GM23338 (cell line): Measurements from ENCODE around the gene SORT1. TPM values are rescaled to one million over a fixed set of nuclear protein-coding genes. Genes with fewer than 3 reads are reported as not detected.

Experiments
- ATAC-seq: fragments of 200-7000 bp; cut with Tn5 transposase; 3 replicates; pipeline ENCODE4 v1.9.1; 2020
- DNase-seq: peaks from one replicate; pipeline ENCODE4 v3.0.0-alpha.2; 2015; ENCODE audit warnings: low spot score
- H2AFZ ChIP-seq: fragments of 200-600 bp; sonication (generic); 2 replicates; pipeline ENCODE4 v1.8.0; 2016; ENCODE audit warnings: antibody characterized with exemption, mild to moderate bottlenecking, moderate library complexity
- H3F3A ChIP-seq: fragments of 200-600 bp; sonication (generic); replicated peaks from 2 replicates; pipeline ENCODE4 v1.8.0; 2017; ENCODE audit warnings: antibody characterized with exemption, mixed run types, low read depth
- H3K27ac ChIP-seq: fragments of 200-600 bp; sonication (generic); 2 replicates; pipeline ENCODE4 v1.6.1; 2016; ENCODE audit warnings: low read depth
- H3K27me3 ChIP-seq: fragments of 200-600 bp; sonication (generic); 2 replicates; pipeline ENCODE4 v1.8.0; 2016; ENCODE audit warnings: mild to moderate bottlenecking, mixed run types, moderate library complexity; ENCODE audit not compliant: insufficient read depth
- H3K36me3 ChIP-seq: fragments of 200-600 bp; sonication (generic); 2 replicates; pipeline ENCODE4 v1.8.0; 2016; ENCODE audit warnings: mild to moderate bottlenecking; ENCODE audit not compliant: insufficient read depth
- H3K4me1 ChIP-seq: fragments of 200-600 bp; sonication (generic); 2 replicates; pipeline ENCODE4 v1.8.0; 2016; ENCODE audit warnings: mild to moderate bottlenecking, moderate library complexity; ENCODE audit not compliant: insufficient read depth
- H3K4me2 ChIP-seq: fragments of 200-600 bp; sonication (generic); 2 replicates; pipeline ENCODE4 v1.7.1; 2017; ENCODE audit warnings: mixed run types
- H3K4me3 ChIP-seq: fragments of 200-600 bp; sonication (generic); 2 replicates; pipeline ENCODE4 v1.6.1; 2016; ENCODE audit warnings: mixed run types
- H3K79me2 ChIP-seq: fragments of 200-600 bp; sonication (generic); replicated peaks from 2 replicates; pipeline ENCODE4 v1.8.0; 2017; ENCODE audit warnings: mild to moderate bottlenecking; ENCODE audit not compliant: insufficient read depth
- H3K9me2 ChIP-seq: fragments of 200-600 bp; sonication (generic); 2 replicates; pipeline ENCODE4 v1.8.0; 2017; ENCODE audit not compliant: insufficient read depth
- H4K20me1 ChIP-seq: fragments of 200-600 bp; sonication (generic); replicated peaks from 2 replicates; pipeline ENCODE4 v1.8.0; 2017; ENCODE audit warnings: mild to moderate bottlenecking; ENCODE audit not compliant: insufficient read depth
- H3K27ac Mint-ChIP-seq: 2 replicates; pipeline ENCODE4 v1.8.0; 2020; ENCODE audit warnings: inconsistent platforms, mild to moderate bottlenecking, moderate library complexity, mixed read lengths
- H3K27me3 Mint-ChIP-seq: 3 replicates; pipeline ENCODE4 v1.8.0; 2022; ENCODE audit warnings: low read depth, mild to moderate bottlenecking, moderate library complexity, mixed read lengths, inconsistent platforms; ENCODE audit not compliant: insufficient read depth, poor library complexity
- H3K36me3 Mint-ChIP-seq: 3 replicates; pipeline ENCODE4 v1.8.0; 2021; ENCODE audit warnings: low read depth, mild to moderate bottlenecking, inconsistent platforms, moderate library complexity, mixed read lengths
- H3K4me1 Mint-ChIP-seq: 3 replicates; pipeline ENCODE4 v1.8.0; 2020; ENCODE audit warnings: mild to moderate bottlenecking, inconsistent platforms, mixed read lengths
- H3K4me3 Mint-ChIP-seq: 3 replicates; pipeline ENCODE4 v1.8.0; 2021; ENCODE audit warnings: moderate library complexity, mild to moderate bottlenecking, inconsistent platforms, mixed read lengths
- H3K9me3 Mint-ChIP-seq: 3 replicates; pipeline ENCODE4 v1.8.0; 2020; ENCODE audit warnings: moderate library complexity, mild to moderate bottlenecking, inconsistent platforms, mixed read lengths
- CREB1 ChIP-seq: fragments of 250-450 bp; sonication (Bioruptor Pico); IDR thresholded peaks from 2 replicates; pipeline ENCODE4 v1.5.0; 2020; ENCODE audit warnings: low read depth, mild to moderate bottlenecking, moderate library complexity
- EZH2 ChIP-seq: fragments of 200-600 bp; sonication (generic); IDR thresholded peaks from one replicate; pipeline ENCODE4 v1.8.0; 2017; ENCODE audit warnings: antibody characterized with exemption, mild to moderate bottlenecking, low read depth; ENCODE audit not compliant: unreplicated experiment
- EZH2phosphoT487 ChIP-seq: fragments of 200-600 bp; sonication (generic); IDR thresholded peaks from one replicate; pipeline ENCODE4 v1.8.1; 2018; ENCODE audit warnings: antibody characterized with exemption; ENCODE audit not compliant: unreplicated experiment
- JUNB ChIP-seq: IDR thresholded peaks from one replicate; pipeline ENCODE4 v1.6.1; 2016; ENCODE audit warnings: antibody characterized with exemption; ENCODE audit not compliant: unreplicated experiment
- NANOG ChIP-seq: IDR thresholded peaks from 2 replicates; pipeline ENCODE4 v1.6.1; 2016; ENCODE audit warnings: antibody characterized with exemption, borderline replicate concordance
- POLR2AphosphoS5 ChIP-seq: IDR thresholded peaks from 2 replicates; pipeline ENCODE4 v1.6.1; 2016; ENCODE audit warnings: antibody characterized with exemption, low read depth
- STAT1 ChIP-seq: IDR thresholded peaks from one replicate; pipeline ENCODE4 v1.6.1; 2016; ENCODE audit warnings: antibody characterized with exemption; ENCODE audit not compliant: unreplicated experiment
- ZNF331 ChIP-seq: fragments of 250-450 bp; sonication (Bioruptor Pico); IDR thresholded peaks from 2 replicates; pipeline ENCODE4 v1.5.0; 2020; ENCODE audit warnings: low read depth, mild to moderate bottlenecking, moderate library complexity
- polyA plus RNA-seq: library from polyadenylated mRNA; unstranded; fragments of >200 nt; fragmentation: Nextera tagmentation; extraction: Ambion mirVana; gene quantifications from 2 replicates; pipeline ENCODE4 v1.2.1, GENCODE V29; 2016
- total RNA-seq: library from RNA; depleted of rRNA; stranded (reverse); fragments of >200 nt; shearing (Covaris generic); gene quantifications from 2 replicates; pipeline ENCODE4 v1.2.3, GENCODE V29; 2014
- TF ChIP-seq, protein P1 (sequence below), 2 experiments: fragments of 200-600 bp in 1 of 2; sonication (generic) in 1 of 2; conservative IDR thresholded peaks; 2 replicates each; pipeline versions ENCODE4 v1.5.1 to v1.6.1; 2016 to 2017; ENCODE audit warnings: antibody characterized with exemption in 2 of 2, low read depth in 2 of 2, mild to moderate bottlenecking in 2 of 2, moderate library complexity in 1 of 2
- TF ChIP-seq, protein P2 (sequence below): IDR thresholded peaks from one replicate; pipeline ENCODE4 v1.6.1; 2018; ENCODE audit warnings: antibody characterized with exemption; ENCODE audit not compliant: unreplicated experiment
- TF ChIP-seq, protein P3 (sequence below): fragments of 250-450 bp; sonication (Bioruptor Pico); IDR thresholded peaks from 2 replicates; pipeline ENCODE4 v1.5.0; 2020; ENCODE audit warnings: mild to moderate bottlenecking, moderate library complexity

Gene SORT1
- total and polyA plus RNA-seq, 2 experiments from 2014 or later, result 10.9 to 55.4 TPM

DNA sequence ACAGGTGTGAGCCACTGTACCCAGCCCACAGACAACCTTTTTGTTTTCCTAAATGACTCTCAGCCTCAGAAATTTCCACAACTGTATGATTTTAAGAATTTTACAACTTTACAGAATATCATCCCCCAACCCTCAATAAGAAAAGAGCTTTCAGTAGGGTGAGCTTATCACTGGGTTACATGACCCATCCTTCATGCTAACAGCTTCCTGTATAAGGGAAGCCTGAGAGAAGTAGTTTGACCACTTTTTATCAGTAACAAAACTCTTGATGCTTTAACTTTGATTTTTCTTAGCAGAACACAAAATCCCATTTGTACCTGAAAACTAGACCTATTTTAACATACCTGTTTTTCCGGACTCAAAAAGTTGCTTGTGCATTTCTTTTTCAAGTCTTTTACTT, 81.2 kb downstream of the SORT1 start:
- H3K4me2 ChIP-seq, result no peak overlapping the region
- ATAC-seq (no peak), DNase-seq (no peak)
- Mint-ChIP-seq H3K36me3 (peaks cover 51% of the 10 kb centered on the region), H3K27ac (no peak overlapping the region), H3K9me3 (no peaks in the 10 kb centered on the region), H3K4me1 (peaks cover 10% of the 10 kb centered on the region), H3K27me3 (peaks cover 4% of the 10 kb centered on the region), H3K4me3 (no peak overlapping the region)
- no peaks in the 10 kb centered on the region for H3K9me2 ChIP-seq
- no peaks in the 10 kb centered on the region for H3K27me3 ChIP-seq
- H3F3A ChIP-seq, result no peaks in the 10 kb centered on the region
- TF ChIP-seq ZNF331, result no peak
- no peaks in the 10 kb centered on the region for H4K20me1 ChIP-seq
- H3K4me1 ChIP-seq, result no peaks in the 10 kb centered on the region
- no peak overlapping the region for H3K27ac ChIP-seq
- H3K79me2 ChIP-seq, result no peaks in the 10 kb centered on the region
- no peak overlapping the region for H3K4me3 ChIP-seq
- no peak overlapping the region for H2AFZ ChIP-seq
- peaks cover 37% of the 10 kb centered on the region; the same call in 1 of the 2 replicates for H3K36me3 ChIP-seq

DNA sequence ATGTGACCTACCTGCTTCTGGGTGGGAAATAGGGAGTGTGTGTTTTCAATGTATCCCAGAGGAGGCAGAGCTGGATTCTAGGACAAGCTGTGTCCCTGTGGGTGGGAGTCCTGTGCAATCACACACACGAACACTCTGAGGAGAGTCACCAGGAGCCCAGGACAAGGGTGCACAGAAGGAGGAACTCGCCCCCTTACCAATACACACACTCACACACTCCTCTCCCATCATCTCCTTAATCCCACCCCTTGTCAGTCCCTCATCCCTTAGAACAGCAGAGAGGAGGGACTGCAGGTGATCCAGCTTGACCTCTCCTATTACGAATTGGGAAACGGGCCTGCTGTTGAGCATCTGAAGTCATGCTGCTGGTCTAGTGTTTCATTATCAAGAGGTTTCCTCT, 82.4 kb downstream of the SORT1 start:
- H3K4me3 Mint-ChIP-seq, result no peak overlapping the region
- Histone ChIP-seq H3K9me2 (no peaks in the 10 kb centered on the region), H3F3A (no peaks in the 10 kb centered on the region), H3K4me2 (no peak overlapping the region), H3K27me3 (no peaks in the 10 kb centered on the region), H4K20me1 (no peaks in the 10 kb centered on the region), H2AFZ (no peak overlapping the region), H3K4me3 (no peak overlapping the region), H3K79me2 (no peaks in the 10 kb centered on the region), H3K4me1 (no peaks in the 10 kb centered on the region), H3K36me3 (peaks cover 27% of the 10 kb centered on the region; the same call in 1 of the 2 replicates), H3K27ac (no peak overlapping the region)
- ATAC-seq (no peak), DNase-seq (no peak)
- peaks cover 44% of the 10 kb centered on the region for H3K36me3 Mint-ChIP-seq
- H3K27ac Mint-ChIP-seq, result no peak overlapping the region
- peaks cover 10% of the 10 kb centered on the region for H3K4me1 Mint-ChIP-seq
- H3K9me3 Mint-ChIP-seq, result no peaks in the 10 kb centered on the region
- peaks cover 4% of the 10 kb centered on the region for H3K27me3 Mint-ChIP-seq
- no peak for TF ChIP-seq EZH2
- no peak for TF ChIP-seq STAT1
- no peak for TF ChIP-seq EZH2phosphoT487
- no peak for TF ChIP-seq POLR2AphosphoS5
- TF ChIP-seq, protein P1, sequence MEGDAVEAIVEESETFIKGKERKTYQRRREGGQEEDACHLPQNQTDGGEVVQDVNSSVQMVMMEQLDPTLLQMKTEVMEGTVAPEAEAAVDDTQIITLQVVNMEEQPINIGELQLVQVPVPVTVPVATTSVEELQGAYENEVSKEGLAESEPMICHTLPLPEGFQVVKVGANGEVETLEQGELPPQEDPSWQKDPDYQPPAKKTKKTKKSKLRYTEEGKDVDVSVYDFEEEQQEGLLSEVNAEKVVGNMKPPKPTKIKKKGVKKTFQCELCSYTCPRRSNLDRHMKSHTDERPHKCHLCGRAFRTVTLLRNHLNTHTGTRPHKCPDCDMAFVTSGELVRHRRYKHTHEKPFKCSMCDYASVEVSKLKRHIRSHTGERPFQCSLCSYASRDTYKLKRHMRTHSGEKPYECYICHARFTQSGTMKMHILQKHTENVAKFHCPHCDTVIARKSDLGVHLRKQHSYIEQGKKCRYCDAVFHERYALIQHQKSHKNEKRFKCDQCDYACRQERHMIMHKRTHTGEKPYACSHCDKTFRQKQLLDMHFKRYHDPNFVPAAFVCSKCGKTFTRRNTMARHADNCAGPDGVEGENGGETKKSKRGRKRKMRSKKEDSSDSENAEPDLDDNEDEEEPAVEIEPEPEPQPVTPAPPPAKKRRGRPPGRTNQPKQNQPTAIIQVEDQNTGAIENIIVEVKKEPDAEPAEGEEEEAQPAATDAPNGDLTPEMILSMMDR (conservative IDR thresholded peaks at IDR 0.05; ENCODE audit: low read depth in 2 of 2), result no peak
- TF ChIP-seq ZNF331, result no peak
- TF ChIP-seq JUNB, result no peak
- TF ChIP-seq CREB1 (CRISPR knock-in tag), result no peak
- no peak for TF ChIP-seq NANOG
- TF ChIP-seq, protein P2, sequence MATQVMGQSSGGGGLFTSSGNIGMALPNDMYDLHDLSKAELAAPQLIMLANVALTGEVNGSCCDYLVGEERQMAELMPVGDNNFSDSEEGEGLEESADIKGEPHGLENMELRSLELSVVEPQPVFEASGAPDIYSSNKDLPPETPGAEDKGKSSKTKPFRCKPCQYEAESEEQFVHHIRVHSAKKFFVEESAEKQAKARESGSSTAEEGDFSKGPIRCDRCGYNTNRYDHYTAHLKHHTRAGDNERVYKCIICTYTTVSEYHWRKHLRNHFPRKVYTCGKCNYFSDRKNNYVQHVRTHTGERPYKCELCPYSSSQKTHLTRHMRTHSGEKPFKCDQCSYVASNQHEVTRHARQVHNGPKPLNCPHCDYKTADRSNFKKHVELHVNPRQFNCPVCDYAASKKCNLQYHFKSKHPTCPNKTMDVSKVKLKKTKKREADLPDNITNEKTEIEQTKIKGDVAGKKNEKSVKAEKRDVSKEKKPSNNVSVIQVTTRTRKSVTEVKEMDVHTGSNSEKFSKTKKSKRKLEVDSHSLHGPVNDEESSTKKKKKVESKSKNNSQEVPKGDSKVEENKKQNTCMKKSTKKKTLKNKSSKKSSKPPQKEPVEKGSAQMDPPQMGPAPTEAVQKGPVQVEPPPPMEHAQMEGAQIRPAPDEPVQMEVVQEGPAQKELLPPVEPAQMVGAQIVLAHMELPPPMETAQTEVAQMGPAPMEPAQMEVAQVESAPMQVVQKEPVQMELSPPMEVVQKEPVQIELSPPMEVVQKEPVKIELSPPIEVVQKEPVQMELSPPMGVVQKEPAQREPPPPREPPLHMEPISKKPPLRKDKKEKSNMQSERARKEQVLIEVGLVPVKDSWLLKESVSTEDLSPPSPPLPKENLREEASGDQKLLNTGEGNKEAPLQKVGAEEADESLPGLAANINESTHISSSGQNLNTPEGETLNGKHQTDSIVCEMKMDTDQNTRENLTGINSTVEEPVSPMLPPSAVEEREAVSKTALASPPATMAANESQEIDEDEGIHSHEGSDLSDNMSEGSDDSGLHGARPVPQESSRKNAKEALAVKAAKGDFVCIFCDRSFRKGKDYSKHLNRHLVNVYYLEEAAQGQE, result no peak
- TF ChIP-seq, protein P3, sequence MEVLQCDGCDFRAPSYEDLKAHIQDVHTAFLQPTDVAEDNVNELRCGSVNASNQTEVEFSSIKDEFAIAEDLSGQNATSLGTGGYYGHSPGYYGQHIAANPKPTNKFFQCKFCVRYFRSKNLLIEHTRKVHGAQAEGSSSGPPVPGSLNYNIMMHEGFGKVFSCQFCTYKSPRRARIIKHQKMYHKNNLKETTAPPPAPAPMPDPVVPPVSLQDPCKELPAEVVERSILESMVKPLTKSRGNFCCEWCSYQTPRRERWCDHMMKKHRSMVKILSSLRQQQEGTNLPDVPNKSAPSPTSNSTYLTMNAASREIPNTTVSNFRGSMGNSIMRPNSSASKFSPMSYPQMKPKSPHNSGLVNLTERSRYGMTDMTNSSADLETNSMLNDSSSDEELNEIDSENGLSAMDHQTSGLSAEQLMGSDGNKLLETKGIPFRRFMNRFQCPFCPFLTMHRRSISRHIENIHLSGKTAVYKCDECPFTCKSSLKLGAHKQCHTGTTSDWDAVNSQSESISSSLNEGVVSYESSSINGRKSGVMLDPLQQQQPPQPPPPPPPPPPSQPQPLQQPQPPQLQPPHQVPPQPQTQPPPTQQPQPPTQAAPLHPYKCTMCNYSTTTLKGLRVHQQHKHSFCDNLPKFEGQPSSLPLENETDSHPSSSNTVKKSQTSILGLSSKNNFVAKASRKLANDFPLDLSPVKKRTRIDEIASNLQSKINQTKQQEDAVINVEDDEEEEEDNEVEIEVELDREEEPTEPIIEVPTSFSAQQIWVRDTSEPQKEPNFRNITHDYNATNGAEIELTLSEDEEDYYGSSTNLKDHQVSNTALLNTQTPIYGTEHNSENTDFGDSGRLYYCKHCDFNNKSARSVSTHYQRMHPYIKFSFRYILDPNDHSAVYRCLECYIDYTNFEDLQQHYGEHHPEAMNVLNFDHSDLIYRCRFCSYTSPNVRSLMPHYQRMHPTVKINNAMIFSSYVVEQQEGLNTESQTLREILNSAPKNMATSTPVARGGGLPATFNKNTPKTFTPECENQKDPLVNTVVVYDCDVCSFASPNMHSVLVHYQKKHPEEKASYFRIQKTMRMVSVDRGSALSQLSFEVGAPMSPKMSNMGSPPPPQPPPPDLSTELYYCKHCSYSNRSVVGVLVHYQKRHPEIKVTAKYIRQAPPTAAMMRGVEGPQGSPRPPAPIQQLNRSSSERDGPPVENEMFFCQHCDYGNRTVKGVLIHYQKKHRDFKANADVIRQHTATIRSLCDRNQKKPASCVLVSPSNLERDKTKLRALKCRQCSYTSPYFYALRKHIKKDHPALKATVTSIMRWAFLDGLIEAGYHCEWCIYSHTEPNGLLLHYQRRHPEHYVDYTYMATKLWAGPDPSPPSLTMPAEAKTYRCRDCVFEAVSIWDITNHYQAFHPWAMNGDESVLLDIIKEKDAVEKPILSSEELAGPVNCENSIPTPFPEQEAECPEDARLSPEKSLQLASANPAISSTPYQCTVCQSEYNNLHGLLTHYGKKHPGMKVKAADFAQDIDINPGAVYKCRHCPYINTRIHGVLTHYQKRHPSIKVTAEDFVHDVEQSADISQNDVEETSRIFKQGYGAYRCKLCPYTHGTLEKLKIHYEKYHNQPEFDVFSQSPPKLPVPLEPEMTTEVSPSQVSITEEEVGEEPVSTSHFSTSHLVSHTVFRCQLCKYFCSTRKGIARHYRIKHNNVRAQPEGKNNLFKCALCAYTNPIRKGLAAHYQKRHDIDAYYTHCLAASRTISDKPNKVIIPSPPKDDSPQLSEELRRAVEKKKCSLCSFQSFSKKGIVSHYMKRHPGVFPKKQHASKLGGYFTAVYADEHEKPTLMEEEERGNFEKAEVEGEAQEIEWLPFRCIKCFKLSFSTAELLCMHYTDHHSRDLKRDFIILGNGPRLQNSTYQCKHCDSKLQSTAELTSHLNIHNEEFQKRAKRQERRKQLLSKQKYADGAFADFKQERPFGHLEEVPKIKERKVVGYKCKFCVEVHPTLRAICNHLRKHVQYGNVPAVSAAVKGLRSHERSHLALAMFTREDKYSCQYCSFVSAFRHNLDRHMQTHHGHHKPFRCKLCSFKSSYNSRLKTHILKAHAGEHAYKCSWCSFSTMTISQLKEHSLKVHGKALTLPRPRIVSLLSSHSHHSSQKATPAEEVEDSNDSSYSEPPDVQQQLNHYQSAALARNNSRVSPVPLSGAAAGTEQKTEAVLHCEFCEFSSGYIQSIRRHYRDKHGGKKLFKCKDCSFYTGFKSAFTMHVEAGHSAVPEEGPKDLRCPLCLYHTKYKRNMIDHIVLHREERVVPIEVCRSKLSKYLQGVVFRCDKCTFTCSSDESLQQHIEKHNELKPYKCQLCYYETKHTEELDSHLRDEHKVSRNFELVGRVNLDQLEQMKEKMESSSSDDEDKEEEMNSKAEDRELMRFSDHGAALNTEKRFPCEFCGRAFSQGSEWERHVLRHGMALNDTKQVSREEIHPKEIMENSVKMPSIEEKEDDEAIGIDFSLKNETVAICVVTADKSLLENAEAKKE (CRISPR knock-in tag), result no peak
